ENCODE results near the gene SYT2.
A peak's percentile ranks its signal among the peaks of the same experiment; 100 is the strongest.

DNA sequence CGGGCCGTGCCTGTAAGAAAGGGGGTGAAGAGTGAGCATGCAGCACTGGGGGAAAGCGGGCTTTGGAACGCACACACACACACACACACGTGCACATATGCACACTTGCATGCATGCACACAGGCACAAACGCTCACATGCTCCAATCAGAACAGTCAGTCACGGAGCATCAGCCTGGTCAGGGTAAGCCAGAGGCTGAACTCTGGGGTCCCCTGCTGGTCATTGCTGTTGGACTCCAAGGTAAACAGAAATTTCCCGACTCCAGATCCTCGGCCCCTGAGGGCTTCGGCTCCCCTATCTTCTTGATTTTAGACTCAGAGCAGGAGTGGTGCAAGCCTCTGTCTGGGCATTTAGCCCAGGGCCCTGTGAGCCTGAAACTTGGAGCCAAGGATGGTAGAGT lies 54.2 kb downstream of the SYT2 start:
- no peak for TF ChIP-seq EZH2 (IDR thresholded peaks at IDR 0.05)
- TF ChIP-seq, protein P1, sequence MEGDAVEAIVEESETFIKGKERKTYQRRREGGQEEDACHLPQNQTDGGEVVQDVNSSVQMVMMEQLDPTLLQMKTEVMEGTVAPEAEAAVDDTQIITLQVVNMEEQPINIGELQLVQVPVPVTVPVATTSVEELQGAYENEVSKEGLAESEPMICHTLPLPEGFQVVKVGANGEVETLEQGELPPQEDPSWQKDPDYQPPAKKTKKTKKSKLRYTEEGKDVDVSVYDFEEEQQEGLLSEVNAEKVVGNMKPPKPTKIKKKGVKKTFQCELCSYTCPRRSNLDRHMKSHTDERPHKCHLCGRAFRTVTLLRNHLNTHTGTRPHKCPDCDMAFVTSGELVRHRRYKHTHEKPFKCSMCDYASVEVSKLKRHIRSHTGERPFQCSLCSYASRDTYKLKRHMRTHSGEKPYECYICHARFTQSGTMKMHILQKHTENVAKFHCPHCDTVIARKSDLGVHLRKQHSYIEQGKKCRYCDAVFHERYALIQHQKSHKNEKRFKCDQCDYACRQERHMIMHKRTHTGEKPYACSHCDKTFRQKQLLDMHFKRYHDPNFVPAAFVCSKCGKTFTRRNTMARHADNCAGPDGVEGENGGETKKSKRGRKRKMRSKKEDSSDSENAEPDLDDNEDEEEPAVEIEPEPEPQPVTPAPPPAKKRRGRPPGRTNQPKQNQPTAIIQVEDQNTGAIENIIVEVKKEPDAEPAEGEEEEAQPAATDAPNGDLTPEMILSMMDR (IDR thresholded peaks at IDR 0.05): peak; percentile 63
